Endothelial cell of umbilical vein (primary cell): ENCODE measurements around the gene MLYCD.

Source experiments
- CTCF ChIP-seq, 2 donors: IDR thresholded peaks; 1 replicate in 1 of 2; 2 replicates in 1 of 2; pipeline ENCODE4 v1.5.1; 2011; ENCODE audit warnings: low read length in 2 of 2, mild to moderate bottlenecking in 2 of 2, moderate library complexity in 2 of 2, control low read depth in 1 of 2, inconsistent platforms in 1 of 2, low read depth in 1 of 2; ENCODE audit not compliant: insufficient read depth in 1 of 2; ENCODE audit errors: extremely low read depth in 1 of 2
- EZH2 ChIP-seq: IDR thresholded peaks from 2 replicates; pipeline ENCODE4 v1.6.1; 2012; ENCODE audit warnings: borderline replicate concordance, low read depth, mild to moderate bottlenecking, moderate library complexity, low read length, inconsistent platforms; ENCODE audit not compliant: severe bottlenecking
- JUN ChIP-seq: IDR thresholded peaks from 2 replicates; pipeline ENCODE4 v1.6.1; 2011; ENCODE audit warnings: borderline replicate concordance, low read depth; ENCODE audit not compliant: insufficient read length, insufficient read depth
- MAX ChIP-seq: IDR thresholded peaks from 2 replicates; pipeline ENCODE4 v1.6.1; 2011; ENCODE audit not compliant: insufficient read depth, insufficient read length
- MYC ChIP-seq: IDR thresholded peaks from one replicate; pipeline ENCODE4 v1.6.1; 2011; ENCODE audit warnings: mild to moderate bottlenecking, low read depth, low read length

GRCh38 chr16:83901101-83901500 lies 2.2 kb downstream of the MLYCD start:
- TF ChIP-seq CTCF (IDR thresholded peaks at IDR 0.05; ENCODE audit: extremely low read depth in 1 of 2, insufficient read depth in 1 of 2, low read depth in 1 of 2, low read length in 2 of 2): no peak
- TF ChIP-seq MAX: no peak
- TF ChIP-seq JUN: no peak
- TF ChIP-seq MYC: no peak
- no peak for TF ChIP-seq EZH2
